K562 (cell line): ENCODE measurements around the gene HPS5. TPM values are rescaled to one million over a fixed set of nuclear protein-coding genes. Genes with fewer than 3 reads are reported as not detected.
A peak's percentile ranks its signal among the peaks of the same experiment; 100 is the strongest.
"Not testable (repeated sequence)": the region's sequence is repeated elsewhere in the genome, so short reads cannot be mapped to it uniquely, and the experiment has no call there.

Experiments used
- ATAC-seq: fragments of 200-7000 bp; cut with Tn5 transposase; 3 replicates; pipeline ENCODE4 v1.9.1; 2020; ENCODE audit warnings: moderate library complexity
- BruUV-seq: library from RNA; stranded (reverse); fragments of 400-500 nt; replicated peaks from 2 replicates; lab custom pipeline; 2021; lab: Mats Ljungman, UMichigan
- CTCF ChIA-PET: fragments of 300-600 bp; formaldehyde crosslinking; extraction: SDS; loops from one replicate; lab custom pipeline; 2021; ENCODE audit warnings: low intra/inter-chr PET ratio; lab: Yijun Ruan, JAX
- POLR2A ChIA-PET: fragments of 300-600, 350-650 bp; sonication (Branson Sonifier 250); formaldehyde crosslinking; extraction: SDS; loops from one replicate; lab custom pipeline; 2021; ENCODE audit warnings: antibody characterized with exemption, inconsistent platforms; lab: Yijun Ruan, JAX
- DNase-seq, 4 experiments: peaks; one replicate each; pipeline versions ENCODE4 v3.0.0 to v3.0.0-alpha.2; 2011 to 2018; ENCODE audit warnings: low spot score in 3 of 4, mixed read lengths in 3 of 4; ENCODE audit errors: extremely low read depth in 1 of 4
- FAIRE-seq: peaks from 2 replicates; lab custom pipeline; 2011; peaks lifted over from hg19 to GRCh38; lab: Jason Lieb, UNC
- H2AFZ ChIP-seq: 2 replicates; pipeline ENCODE4 v1.6.0; 2011; ENCODE audit warnings: low read depth, low read length, control low read depth, inconsistent platforms
- H3K27ac ChIP-seq: fragments of 200-600 bp; 3 replicates; pipeline ENCODE4 v1.8.0; 2011; ENCODE audit warnings: low read depth, mild to moderate bottlenecking, control low read depth, inconsistent platforms, low read length, moderate library complexity, mixed read lengths; ENCODE audit errors: extremely low read depth
- H3K27me3 ChIP-seq, 2 experiments: fragments of 300-600 bp in 1 of 2; 2 replicates in 1 of 2; 3 replicates in 1 of 2; pipeline versions ENCODE4 v1.6.0 to v1.8.0; 2011; ENCODE audit warnings: inconsistent platforms in 2 of 2, low read length in 2 of 2, mild to moderate bottlenecking in 1 of 2, mixed read lengths in 1 of 2, moderate library complexity in 1 of 2; ENCODE audit not compliant: control insufficient read depth in 2 of 2, insufficient read depth in 2 of 2
- H3K36me3 ChIP-seq: fragments of 300-600 bp; 3 replicates; pipeline ENCODE4 v1.8.0; 2011; ENCODE audit warnings: mild to moderate bottlenecking, low read length, inconsistent platforms; ENCODE audit not compliant: control insufficient read depth, insufficient read depth
- H3K4me1 ChIP-seq, 2 experiments: fragments of 200-600 bp in 1 of 2; replicated peaks in 1 of 2; 2 replicates in 1 of 2; 3 replicates in 1 of 2; pipeline versions ENCODE4 v1.5.1 to v1.8.0; 2011; ENCODE audit warnings: inconsistent platforms in 2 of 2, low read length in 2 of 2, mild to moderate bottlenecking in 1 of 2, mixed read lengths in 1 of 2, moderate library complexity in 1 of 2; ENCODE audit not compliant: control insufficient read depth in 2 of 2, insufficient read depth in 2 of 2
- H3K4me2 ChIP-seq: 2 replicates; pipeline ENCODE4 v1.6.1; 2011; ENCODE audit warnings: low read length, control low read depth, inconsistent platforms, mixed read lengths; ENCODE audit not compliant: insufficient read depth
- H3K4me3 ChIP-seq: fragments of 200-600 bp; sonication (generic), shearing (Covaris generic); 2 replicates; pipeline ENCODE4 v1.5.1; 2016; ENCODE audit warnings: control low read depth, inconsistent platforms
- H3K79me2 ChIP-seq: fragments of 200-600 bp; 3 replicates; pipeline ENCODE4 v1.8.0; 2011; ENCODE audit warnings: low read length, inconsistent platforms; ENCODE audit not compliant: control insufficient read depth, insufficient read depth
- H3K9ac ChIP-seq, 2 experiments: 2 replicates each; pipeline versions ENCODE4 v1.6.0 to v1.6.1; 2011; ENCODE audit warnings: low read depth in 2 of 2, low read length in 2 of 2, control low read depth in 1 of 2, inconsistent platforms in 1 of 2, mild to moderate bottlenecking in 1 of 2, mixed read lengths in 1 of 2; ENCODE audit not compliant: insufficient read depth in 1 of 2
- H3K9me1 ChIP-seq: one replicate; pipeline ENCODE4 v1.6.0; 2011; ENCODE audit warnings: inconsistent platforms, mild to moderate bottlenecking, low read length, moderate library complexity; ENCODE audit not compliant: control insufficient read depth, insufficient read depth
- H3K9me3 ChIP-seq: replicated peaks from 2 replicates; pipeline ENCODE4 v1.5.1; 2011; ENCODE audit warnings: low read depth, low read length, inconsistent platforms; ENCODE audit not compliant: control insufficient read depth, insufficient read depth
- H4K20me1 ChIP-seq: replicated peaks from 2 replicates; pipeline ENCODE4 v1.6.1; 2011; ENCODE audit warnings: low read length, inconsistent platforms, mixed read lengths; ENCODE audit not compliant: control insufficient read depth, insufficient read depth
- ARID1B ChIP-seq: fragments of 450-650 bp; IDR thresholded peaks from 2 replicates; pipeline ENCODE4 v1.6.1; 2016; ENCODE audit warnings: antibody characterized with exemption, mild to moderate bottlenecking, inconsistent platforms
- C11orf30 ChIP-seq: fragments of 450-650 bp; IDR thresholded peaks from 2 replicates; pipeline ENCODE4 v1.6.1; 2016; ENCODE audit warnings: low read depth, mild to moderate bottlenecking
- CEBPB ChIP-seq: fragments of 450-650 bp; IDR thresholded peaks from 2 replicates; pipeline ENCODE4 v1.6.1; 2016; ENCODE audit warnings: missing genetic modification characterization, missing compliant biosample characterization
- CEBPG ChIP-seq, 3 experiments: fragments of 200-800 bp in 1 of 3; sonication (Bioruptor generic) in 1 of 3; sonication (generic) in 1 of 3; formaldehyde crosslinking in 1 of 3; IDR thresholded peaks in 2 of 3; conservative IDR thresholded peaks in 1 of 3; 2 replicates each; pipeline versions ENCODE4 v1.6.1 to v1.8.0; 2016 to 2022; ENCODE audit warnings: missing compliant biosample characterization in 2 of 3, missing genetic modification characterization in 2 of 3, mild to moderate bottlenecking in 1 of 3, missing genetic modification reagents in 1 of 3
- GABPB2 ChIP-seq: fragments of 250-450 bp; sonication (Bioruptor Pico); conservative IDR thresholded peaks from 2 replicates; pipeline ENCODE4 v1.5.1; 2021; ENCODE audit warnings: mild to moderate bottlenecking
- ILK ChIP-seq: fragments of 450-650 bp; IDR thresholded peaks from 2 replicates; pipeline ENCODE4 v1.6.1; 2016; ENCODE audit warnings: missing genetic modification characterization, low read depth, mild to moderate bottlenecking, missing compliant biosample characterization, moderate library complexity, borderline replicate concordance
- MED1 ChIP-seq: sonication (generic); formaldehyde crosslinking; IDR thresholded peaks from 2 replicates; pipeline ENCODE4 v1.8.1; 2023; ENCODE audit warnings: missing genetic modification reagents, borderline replicate concordance
- NCOA6 ChIP-seq: fragments of 450-650 bp; IDR thresholded peaks from 2 replicates; pipeline ENCODE4 v1.6.1; 2017; ENCODE audit warnings: mild to moderate bottlenecking
- SRSF7 ChIP-seq: fragments of 200-400 bp; formaldehyde crosslinking; optimal IDR thresholded peaks from 2 replicates; pipeline ENCODE3; 2017; ENCODE audit warnings: mild to moderate bottlenecking, low read depth, low read length
- THRAP3 ChIP-seq: fragments of 450-650 bp; IDR thresholded peaks from 2 replicates; pipeline ENCODE4 v1.6.1; 2016; ENCODE audit warnings: mild to moderate bottlenecking, inconsistent platforms, borderline replicate concordance
- WGBS: fragments of 100-300 bp; shearing (Covaris generic); methylation state at CpG from one replicate; pipeline ENCODE4 v1.1.6; 2016; ENCODE audit warnings: low coverage, mixed read lengths; ENCODE audit not compliant: insufficient coverage; ENCODE audit errors: missing lambda C conversion rate; 5-methylcytosine and 5-hydroxymethylcytosine counted together
- in situ Hi-C: fragments of 300-500 bp; cut with MboI; formaldehyde crosslinking; loops from 4 replicates; pipeline ENCODE4 v1.15.0; 2018; ENCODE audit warnings: inconsistent platforms, mixed read lengths
- intact Hi-C: fragments of 100-400 bp; cut with micrococcal nuclease; formaldehyde crosslinking; loops from 2 replicates; pipeline ENCODE4 v1.14.2; 2022
- polyA plus RNA-seq, 8 experiments: library from polyadenylated mRNA; depleted of rRNA in 4 of 8; stranded (reverse) in 5 of 8; unstranded in 3 of 8; fragments of >200 nt; fragmentation: Nextera tagmentation in 2 of 8; fragmentation: Illumina TruSeq in 1 of 8; extraction: Ambion mirVana in 2 of 8; extraction: Trizol in 1 of 8; gene quantifications; 2 replicates each; pipeline versions ENCODE4 v1.2.1 to v1.2.3, GENCODE V29; 2011 to 2014; ENCODE audit warnings: inconsistent platforms in 1 of 8, missing spikeins in 1 of 8
- total RNA-seq, 7 experiments: library from RNA; depleted of rRNA in 6 of 7; stranded (reverse); fragments of >200 nt in 6 of 7; fragmentation: Illumina TruSeq in 2 of 7; extraction: Trizol in 2 of 7; gene quantifications; 2 replicates each; pipeline versions ENCODE4 v1.2.1 to v1.2.3, GENCODE V29; 2011 to 2021; ENCODE audit warnings: low replicate concordance in 1 of 7
- TF ChIP-seq, protein P1 (sequence below): fragments of 200-800 bp; sonication (Bioruptor generic); IDR thresholded peaks from 2 replicates; pipeline ENCODE4 v1.6.1; 2017; ENCODE audit warnings: missing genetic modification characterization, missing compliant biosample characterization

The HPS5 gene
- total and polyA plus RNA-seq, 9 of the 15 experiments (the other 6 are each of a cell fraction or from before 2014, with no cell fraction given) = 12.2 to 28.1 (median 16.8) TPM

DNA sequence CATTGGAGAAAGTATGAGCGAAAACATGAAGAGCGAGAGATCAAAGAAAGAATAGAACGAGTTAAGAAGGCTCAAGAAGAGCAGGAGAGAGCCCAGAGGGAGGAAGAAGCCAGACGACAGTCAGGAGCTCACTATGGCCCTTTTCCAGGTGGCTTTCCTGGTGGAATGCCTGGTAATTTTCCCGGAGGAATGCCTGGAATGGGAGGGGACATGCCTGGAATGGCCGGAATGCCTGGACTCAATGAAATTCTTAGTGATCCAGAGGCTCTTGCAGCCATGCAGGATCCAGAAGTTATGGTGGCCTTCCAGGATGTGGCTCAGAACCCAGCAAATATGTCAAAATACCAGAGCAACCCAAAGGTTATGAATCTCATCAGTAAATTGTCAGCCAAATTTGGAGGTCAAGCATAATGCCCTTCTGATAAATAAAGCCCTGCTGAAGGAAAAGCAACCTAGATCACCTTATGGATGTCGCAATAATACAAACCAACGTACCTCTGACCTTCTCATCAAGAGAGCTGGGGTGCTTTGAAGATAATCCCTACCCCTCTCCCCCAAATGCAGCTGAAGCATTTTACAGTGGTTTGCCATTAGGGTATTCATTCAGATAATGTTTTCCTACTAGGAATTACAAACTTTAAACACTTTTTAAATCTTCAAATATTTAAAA, 59.1 kb downstream of the HPS5 start:
- H3K79me2 ChIP-seq; CTCF ChIA-PET; FAIRE-seq; H3K9me1 ChIP-seq; H4K20me1 ChIP-seq; H3K36me3 ChIP-seq; intact Hi-C loops; H3K9me3 ChIP-seq; ATAC-seq; H3K9ac ChIP-seq; H3K4me3 ChIP-seq; BruUV-seq; in situ Hi-C loops; DNase-seq; H3K27ac ChIP-seq; H3K4me2 ChIP-seq; H3K4me1 ChIP-seq; H2AFZ ChIP-seq; TF ChIP-seq CEBPG (CRISPR knock-in tag; IDR thresholded peaks at IDR 0.05): not testable (repeated sequence)
- POLR2A ChIA-PET = interaction anchor here (0.6 to 1.3 kb wide), 2 partner anchors 13 to 17 kb away, joined by 3 read pairs; no protein-coding TSS in a partner anchor
- 2% methylated on average over 7 of the region's 8 CpGs for WGBS
- H3K27me3 ChIP-seq = peaks cover 28 to 44% of the 10 kb centered on the region in 2 experiments; a peak in 4 of 5 replicates
- peak; percentile 43 for TF ChIP-seq CEBPB
- peak in 1 of 2 experiments; percentile 22; a peak in 1 of 4 replicates for TF ChIP-seq CEBPG (tag; conservative IDR thresholded peaks at IDR 0.05 in 1 of 2, IDR thresholded peaks at IDR 0.05 in 1 of 2)

DNA sequence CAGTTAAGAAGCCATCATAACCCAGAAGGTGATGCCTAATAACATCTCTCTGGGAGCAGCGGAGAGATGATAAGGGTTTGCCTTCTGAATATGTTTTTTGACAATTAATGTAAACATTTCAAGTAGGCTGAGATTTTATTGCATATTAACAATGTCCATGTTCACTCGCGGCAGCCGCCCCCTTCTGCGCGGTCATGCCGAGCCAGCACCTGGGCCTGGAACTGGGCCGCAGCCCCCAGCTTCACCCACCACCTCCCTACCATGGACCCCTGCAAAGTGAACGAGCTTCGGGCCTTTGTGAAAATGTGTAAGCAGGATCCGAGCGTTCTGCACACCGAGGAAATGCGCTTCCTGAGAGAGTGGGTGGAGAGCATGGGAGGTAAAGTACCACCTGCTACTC, 60.2 kb downstream of the HPS5 start:
- Histone ChIP-seq H3K9me3 (no peaks in the 10 kb centered on the region), H3K4me1 (no peaks in the 10 kb centered on the region), H3K4me2 (no peak overlapping the region), H3K9ac (no peak overlapping the region), H3K79me2 (no peaks in the 10 kb centered on the region), H3K4me3 (no peak overlapping the region), H3K9me1 (no peaks in the 10 kb centered on the region), H3K27ac (no peak overlapping the region), H2AFZ (no peak overlapping the region), H4K20me1 (0 out of 2 replicates have a peak, but pooled peaks cover 2% of the 10 kb centered on the region), H3K27me3 (peaks cover 31 to 43% of the 10 kb centered on the region in 2 experiments; a peak in 4 of 5 replicates), H3K36me3 (no peaks in the 10 kb centered on the region)
- POLR2A ChIA-PET = no interaction called here
- intact Hi-C loops = no loop called here
- no peak for ATAC-seq
- in situ Hi-C loops = no loop called here
- no TSS peak for BruUV-seq
- no peak for DNase-seq
- WGBS = 30% methylated on average over 7 of the region's 14 CpGs
- FAIRE-seq = no peak
- no peak for TF ChIP-seq ARID1B
- TF ChIP-seq SRSF7 = no peak
- TF ChIP-seq THRAP3 = no peak
- no peak for TF ChIP-seq NCOA6
- TF ChIP-seq GABPB2 (CRISPR knock-in tag) = no peak
- no peak for TF ChIP-seq MED1 (CRISPR knock-in tag)
- no peak for TF ChIP-seq C11orf30
- TF ChIP-seq, protein P1, sequence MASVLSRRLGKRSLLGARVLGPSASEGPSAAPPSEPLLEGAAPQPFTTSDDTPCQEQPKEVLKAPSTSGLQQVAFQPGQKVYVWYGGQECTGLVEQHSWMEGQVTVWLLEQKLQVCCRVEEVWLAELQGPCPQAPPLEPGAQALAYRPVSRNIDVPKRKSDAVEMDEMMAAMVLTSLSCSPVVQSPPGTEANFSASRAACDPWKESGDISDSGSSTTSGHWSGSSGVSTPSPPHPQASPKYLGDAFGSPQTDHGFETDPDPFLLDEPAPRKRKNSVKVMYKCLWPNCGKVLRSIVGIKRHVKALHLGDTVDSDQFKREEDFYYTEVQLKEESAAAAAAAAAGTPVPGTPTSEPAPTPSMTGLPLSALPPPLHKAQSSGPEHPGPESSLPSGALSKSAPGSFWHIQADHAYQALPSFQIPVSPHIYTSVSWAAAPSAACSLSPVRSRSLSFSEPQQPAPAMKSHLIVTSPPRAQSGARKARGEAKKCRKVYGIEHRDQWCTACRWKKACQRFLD = no peak
- no peak for TF ChIP-seq ILK (tag)
- CTCF ChIA-PET = no interaction called here
